ENCODE measurements around the gene TAF13.
A peak's percentile ranks its signal among the peaks of the same experiment; 100 is the strongest.

Gene TAF13

GRCh38 chr1:109075531-109076490, at the start of gene TAF13:
Gene TAF13 (minus strand): TSS chr1:109076003. CDS start chr1:109075947, 56 bp downstream.
- DNase-seq = peak; percentile 92

GRCh38 chr1:109120356-109120755, 44.6 kb upstream of the TAF13 start:
- no peak for DNase-seq
- in situ Hi-C loops (cut with MboI; ENCODE audit: low pct_unique_long_range_greater_than_20kb, low sequenced_read_pairs) = no loop called here

More at GRCh38 chr1:109075531-109076490, at the start of gene TAF13:
- in situ Hi-C loops (cut with MboI; ENCODE audit: low pct_unique_long_range_greater_than_20kb, low sequenced_read_pairs) = no loop called here

- DNase-seq = no peak
- in situ Hi-C loops (cut with MboI; ENCODE audit: low pct_unique_long_range_greater_than_20kb, low sequenced_read_pairs) = no loop called here
These were observed 42.3 kb upstream of the TAF13 start for GRCh38 chr1:109118089-109118488.

GRCh38 chr1:109116286-109116685, 40.5 kb upstream of the TAF13 start:
- DNase-seq = no peak
- in situ Hi-C loops (cut with MboI; ENCODE audit: low pct_unique_long_range_greater_than_20kb, low sequenced_read_pairs) = no loop called here

- in situ Hi-C loops (cut with MboI; ENCODE audit: low pct_unique_long_range_greater_than_20kb, low sequenced_read_pairs) = no loop called here
- DNase-seq = no peak
These were observed 39.9 kb upstream of the TAF13 start for GRCh38 chr1:109115685-109116084.

GRCh38 chr1:109114342-109114674, 38.5 kb upstream of the TAF13 start:
- in situ Hi-C loops (cut with MboI; ENCODE audit: low pct_unique_long_range_greater_than_20kb, low sequenced_read_pairs) = no loop called here
- no peak for DNase-seq

GRCh38 chr1:109113590-109114341, 38.0 kb upstream of the TAF13 start, which contains the start of gene ELAPOR1:
Gene ELAPOR1 (plus strand): TSS chr1:109114115. CDS start chr1:109114184, 69 bp downstream.
- no peak for DNase-seq
- in situ Hi-C loops (cut with MboI; ENCODE audit: low pct_unique_long_range_greater_than_20kb, low sequenced_read_pairs) = no loop called here

GRCh38 chr1:109112652-109113285, 37.0 kb upstream of the TAF13 start:
- in situ Hi-C loops (cut with MboI; ENCODE audit: low pct_unique_long_range_greater_than_20kb, low sequenced_read_pairs) = no loop called here
- peak; percentile 91 for DNase-seq

GRCh38 chr1:109112056-109112651, 36.4 kb upstream of the TAF13 start:
- in situ Hi-C loops (cut with MboI; ENCODE audit: low pct_unique_long_range_greater_than_20kb, low sequenced_read_pairs) = no loop called here
- DNase-seq = peak; percentile 74

- no peak for DNase-seq
- in situ Hi-C loops (cut with MboI; ENCODE audit: low pct_unique_long_range_greater_than_20kb, low sequenced_read_pairs) = no loop called here
These were observed 35.7 kb upstream of the TAF13 start for GRCh38 chr1:109111386-109112055.

- DNase-seq = no peak
- in situ Hi-C loops (cut with MboI; ENCODE audit: low pct_unique_long_range_greater_than_20kb, low sequenced_read_pairs) = no loop called here
These were observed 34.1 kb upstream of the TAF13 start for GRCh38 chr1:109109906-109110305.

- in situ Hi-C loops (cut with MboI; ENCODE audit: low pct_unique_long_range_greater_than_20kb, low sequenced_read_pairs) = no loop called here
- no peak for DNase-seq
These were observed 32.0 kb upstream of the TAF13 start for GRCh38 chr1:109107785-109108184.

GRCh38 chr1:109105881-109106280, 30.1 kb upstream of the TAF13 start:
- in situ Hi-C loops (cut with MboI; ENCODE audit: low pct_unique_long_range_greater_than_20kb, low sequenced_read_pairs) = no loop called here
- peak; percentile 53 for DNase-seq

- no peak for DNase-seq
- in situ Hi-C loops (cut with MboI; ENCODE audit: low pct_unique_long_range_greater_than_20kb, low sequenced_read_pairs) = no loop called here
These were observed 28.8 kb upstream of the TAF13 start for GRCh38 chr1:109104364-109105151.

GRCh38 chr1:109099938-109100773, 24.4 kb upstream of the TAF13 start:
- DNase-seq = peak; percentile 98
- in situ Hi-C loops (cut with MboI; ENCODE audit: low pct_unique_long_range_greater_than_20kb, low sequenced_read_pairs) = no loop called here

- DNase-seq = no peak
- in situ Hi-C loops (cut with MboI; ENCODE audit: low pct_unique_long_range_greater_than_20kb, low sequenced_read_pairs) = no loop called here
These were observed 20.3 kb upstream of the TAF13 start for GRCh38 chr1:109096120-109096519.

GRCh38 chr1:109095631-109096030, 19.8 kb upstream of the TAF13 start:
- DNase-seq = no peak
- in situ Hi-C loops (cut with MboI; ENCODE audit: low pct_unique_long_range_greater_than_20kb, low sequenced_read_pairs) = no loop called here

Measured in KBM-7 (cell line).